GM18502 (cell line): ENCODE results near the gene AP4M1.
A peak's percentile ranks its signal among the peaks of the same experiment; 100 is the strongest.

Experiments
- ATAC-seq: cut with Tn5 transposase; IDR thresholded peaks from one replicate; pipeline ENCODE4 v1.9.1; 2021; ENCODE audit warnings: mild to moderate bottlenecking; ENCODE audit not compliant: unreplicated experiment, poor library complexity

The AP4M1 gene, protein sequence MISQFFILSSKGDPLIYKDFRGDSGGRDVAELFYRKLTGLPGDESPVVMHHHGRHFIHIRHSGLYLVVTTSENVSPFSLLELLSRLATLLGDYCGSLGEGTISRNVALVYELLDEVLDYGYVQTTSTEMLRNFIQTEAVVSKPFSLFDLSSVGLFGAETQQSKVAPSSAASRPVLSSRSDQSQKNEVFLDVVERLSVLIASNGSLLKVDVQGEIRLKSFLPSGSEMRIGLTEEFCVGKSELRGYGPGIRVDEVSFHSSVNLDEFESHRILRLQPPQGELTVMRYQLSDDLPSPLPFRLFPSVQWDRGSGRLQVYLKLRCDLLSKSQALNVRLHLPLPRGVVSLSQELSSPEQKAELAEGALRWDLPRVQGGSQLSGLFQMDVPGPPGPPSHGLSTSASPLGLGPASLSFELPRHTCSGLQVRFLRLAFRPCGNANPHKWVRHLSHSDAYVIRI

DNA sequence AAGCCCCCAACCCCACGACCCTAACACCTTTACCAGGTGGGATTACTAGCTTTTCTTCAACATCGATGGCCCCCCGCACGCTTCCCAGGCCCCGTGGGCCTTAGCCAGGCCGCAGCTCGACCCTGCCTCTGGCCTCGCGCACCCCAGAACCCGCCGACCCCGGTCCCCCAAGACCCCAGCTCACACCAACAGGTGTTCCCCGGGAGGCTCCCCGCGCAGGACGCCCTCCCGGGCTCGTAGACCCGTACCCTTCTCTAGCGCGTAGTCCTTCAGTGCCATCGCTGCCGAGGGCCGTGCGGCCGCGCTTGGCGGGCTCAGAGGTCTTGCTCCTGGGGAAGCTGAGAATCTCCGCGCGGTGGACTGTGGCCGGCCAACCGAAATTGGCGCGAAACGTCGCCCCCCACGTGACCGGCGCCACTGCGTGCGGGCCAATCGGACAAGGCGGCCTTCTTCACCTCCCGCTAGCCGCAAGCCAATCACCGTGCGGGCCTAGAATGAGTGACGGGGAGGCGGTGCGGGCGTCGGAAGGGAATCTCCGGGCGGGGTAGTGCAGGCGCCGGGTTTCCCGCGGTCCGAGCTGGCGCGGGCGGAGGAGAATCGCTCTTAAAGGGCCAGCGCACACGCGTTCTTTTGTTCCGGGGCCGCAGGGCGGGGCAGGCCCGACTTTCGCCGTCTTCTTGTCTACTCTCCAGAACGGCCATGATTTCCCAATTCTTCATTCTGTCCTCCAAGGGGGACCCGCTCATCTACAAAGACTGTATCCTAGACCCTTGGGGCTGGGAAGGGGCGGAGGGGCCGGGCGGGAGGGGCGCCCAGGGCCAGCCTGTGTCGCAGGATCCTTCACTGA is at the start of gene AP4M1, which contains the start of gene MCM7:
Gene AP4M1, plus strand, starts transcription at position 628 of the 847 bp plus-strand sequence. Its CDS starts 72 bp downstream, at position 700.
Gene MCM7, minus strand, starts transcription at position 382 of the 847 bp plus-strand sequence. Its CDS starts 103 bp downstream, at position 279.
- ATAC-seq, result peak; percentile 81

DNA sequence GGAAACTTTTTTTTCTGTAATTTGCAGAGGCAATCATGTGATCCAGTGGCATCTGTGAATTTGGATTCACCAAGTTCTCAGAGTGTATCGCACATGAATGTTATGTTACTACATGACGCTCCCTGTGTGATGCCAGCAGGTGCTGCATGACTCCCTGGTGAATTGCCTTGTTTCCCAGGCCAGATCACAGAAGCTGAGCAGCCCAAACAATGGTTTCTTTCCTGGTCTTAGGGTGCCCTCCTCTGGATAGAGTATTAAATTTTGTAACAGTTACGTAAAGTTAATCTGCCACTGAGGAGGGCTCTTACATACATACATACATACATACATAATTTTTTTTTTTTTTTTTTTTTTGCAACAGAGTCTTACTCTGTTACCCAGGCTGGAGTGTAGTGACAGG is 48.2 kb upstream of the AP4M1 start:
- no peak for ATAC-seq

DNA sequence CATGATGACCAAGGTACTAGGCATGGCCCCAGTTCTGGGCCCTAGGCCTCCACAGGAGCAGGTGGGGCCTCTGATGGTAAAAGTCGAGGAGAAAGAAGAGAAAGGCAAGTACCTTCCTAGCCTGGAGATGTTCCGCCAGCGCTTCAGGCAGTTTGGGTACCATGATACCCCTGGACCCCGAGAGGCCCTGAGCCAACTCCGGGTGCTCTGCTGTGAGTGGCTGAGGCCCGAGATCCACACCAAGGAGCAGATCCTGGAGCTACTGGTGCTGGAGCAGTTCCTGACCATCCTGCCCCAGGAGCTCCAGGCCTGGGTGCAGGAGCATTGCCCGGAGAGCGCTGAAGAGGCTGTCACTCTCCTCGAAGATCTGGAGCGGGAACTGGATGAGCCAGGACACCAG is 44.4 kb upstream of the AP4M1 start:
- no peak for ATAC-seq

DNA sequence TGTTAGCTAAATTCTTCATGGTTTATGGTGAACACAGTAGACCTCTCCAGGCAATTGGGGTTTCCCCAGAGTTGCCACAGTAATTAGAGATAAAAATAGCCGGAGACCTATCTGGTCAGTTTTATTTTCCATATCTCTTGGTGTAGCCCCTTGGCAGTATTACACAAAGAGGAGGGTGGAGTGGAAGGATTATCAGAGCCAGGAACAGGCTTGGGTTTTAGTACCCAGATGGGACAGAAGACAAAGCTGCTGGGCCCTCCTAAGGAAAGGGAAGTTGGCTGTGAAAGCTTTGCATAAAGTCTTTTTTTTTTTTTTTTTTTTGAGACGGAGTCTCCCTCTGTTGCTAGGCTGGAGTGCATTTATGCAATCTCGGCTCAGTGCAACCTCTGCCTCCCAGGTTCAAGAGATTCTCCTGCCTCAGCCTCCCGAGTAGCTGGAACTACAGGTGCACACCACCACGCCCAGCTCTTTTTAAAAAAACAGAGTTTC is 42.1 kb upstream of the AP4M1 start:
- ATAC-seq, result no peak

DNA sequence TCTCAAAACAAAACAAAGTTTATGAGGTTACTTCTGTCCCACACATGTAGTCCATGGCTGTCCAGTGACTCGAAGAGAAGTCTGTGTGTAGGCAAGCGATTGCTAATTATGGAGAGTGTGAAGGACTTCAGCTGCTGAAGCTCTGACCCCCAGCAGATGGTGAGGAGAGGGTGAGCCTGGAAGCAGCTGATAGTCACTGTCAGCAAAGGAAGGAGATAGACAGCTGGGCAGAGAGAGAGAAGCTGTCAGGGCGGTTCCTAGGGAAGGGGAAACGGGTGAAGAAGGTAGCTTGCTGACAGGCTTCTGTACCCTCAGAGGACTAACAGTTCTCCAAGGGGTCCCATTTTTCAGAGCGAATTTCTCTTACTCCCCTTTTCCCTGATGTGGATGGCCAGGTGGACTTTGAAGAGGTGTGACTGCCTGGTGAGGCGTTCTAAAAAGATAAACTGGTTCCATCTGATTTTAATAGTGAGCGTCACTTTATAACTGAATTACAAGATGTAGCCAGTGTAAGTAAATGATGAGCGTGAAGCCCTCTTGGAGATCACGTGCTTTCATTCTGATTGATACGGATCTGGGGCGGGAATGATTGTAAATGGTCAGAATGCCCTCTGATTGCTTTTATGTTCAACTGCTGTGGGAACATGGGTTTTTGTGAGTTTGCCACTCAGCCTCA is 39.8 kb upstream of the AP4M1 start:
- ATAC-seq, result no peak

DNA sequence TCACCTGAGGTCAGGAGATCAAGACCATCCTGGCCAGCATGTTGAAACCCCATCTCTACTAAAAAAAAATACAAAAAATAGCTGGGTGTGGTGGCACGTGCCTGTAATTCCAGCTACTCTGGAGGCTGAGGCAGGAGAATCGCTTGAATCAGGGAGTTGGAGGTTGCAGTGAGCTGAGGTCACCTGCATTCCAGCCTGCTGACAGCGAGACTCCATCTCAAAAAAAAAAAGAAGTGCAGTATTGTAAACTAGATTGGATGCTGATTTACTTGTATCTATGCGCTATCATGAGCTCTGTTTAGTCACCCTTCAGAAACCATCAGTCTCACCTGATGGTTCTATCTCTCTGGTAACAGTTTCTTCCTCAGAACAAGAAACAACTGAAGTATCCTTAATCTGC is 38.1 kb upstream of the AP4M1 start:
- ATAC-seq, result no peak

DNA sequence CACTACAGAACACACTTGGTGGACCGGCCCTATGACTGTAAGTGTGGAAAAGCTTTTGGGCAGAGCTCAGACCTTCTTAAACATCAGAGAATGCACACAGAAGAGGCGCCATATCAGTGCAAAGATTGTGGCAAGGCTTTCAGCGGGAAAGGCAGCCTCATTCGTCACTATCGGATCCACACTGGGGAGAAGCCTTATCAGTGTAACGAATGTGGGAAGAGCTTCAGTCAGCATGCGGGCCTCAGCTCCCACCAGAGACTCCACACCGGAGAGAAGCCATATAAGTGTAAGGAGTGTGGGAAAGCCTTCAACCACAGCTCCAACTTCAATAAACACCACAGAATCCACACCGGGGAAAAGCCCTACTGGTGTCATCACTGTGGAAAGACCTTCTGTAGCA is 37.3 kb upstream of the AP4M1 start:
- no peak for ATAC-seq

DNA sequence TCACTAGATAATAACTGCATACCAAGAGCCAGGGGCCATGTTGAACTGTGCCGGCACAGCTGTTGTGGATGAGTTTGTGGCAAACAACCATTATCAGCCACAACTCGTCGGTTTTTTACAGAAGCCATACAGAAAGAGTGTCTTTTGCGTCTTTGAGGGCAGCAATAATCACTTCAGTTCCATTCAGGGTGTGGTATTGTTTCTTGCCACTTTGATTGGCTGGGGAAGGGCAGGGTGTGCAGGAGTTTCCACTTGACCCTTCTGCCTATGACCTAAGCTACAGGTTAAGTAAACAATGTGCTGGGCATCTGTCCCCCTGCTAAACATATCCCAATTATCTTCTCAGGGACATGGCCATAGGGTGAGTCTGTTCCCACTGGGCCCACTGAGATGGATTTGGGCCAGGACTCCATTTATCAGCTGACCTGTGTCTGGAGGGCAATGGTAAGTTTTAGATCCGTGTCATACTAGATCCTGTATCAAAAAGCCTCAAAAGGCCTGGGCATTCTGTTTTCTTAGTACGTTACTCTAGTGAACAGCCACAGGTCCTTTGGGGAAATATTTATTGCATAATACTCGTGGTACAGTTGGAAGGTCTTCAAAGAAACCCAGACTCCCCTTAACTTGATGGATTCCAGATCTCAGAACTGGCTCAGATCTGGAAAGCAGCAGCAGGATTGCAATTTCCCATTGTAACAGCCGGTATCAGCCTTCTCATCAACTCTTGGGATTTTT is 35.8 kb upstream of the AP4M1 start:
- no peak for ATAC-seq

DNA sequence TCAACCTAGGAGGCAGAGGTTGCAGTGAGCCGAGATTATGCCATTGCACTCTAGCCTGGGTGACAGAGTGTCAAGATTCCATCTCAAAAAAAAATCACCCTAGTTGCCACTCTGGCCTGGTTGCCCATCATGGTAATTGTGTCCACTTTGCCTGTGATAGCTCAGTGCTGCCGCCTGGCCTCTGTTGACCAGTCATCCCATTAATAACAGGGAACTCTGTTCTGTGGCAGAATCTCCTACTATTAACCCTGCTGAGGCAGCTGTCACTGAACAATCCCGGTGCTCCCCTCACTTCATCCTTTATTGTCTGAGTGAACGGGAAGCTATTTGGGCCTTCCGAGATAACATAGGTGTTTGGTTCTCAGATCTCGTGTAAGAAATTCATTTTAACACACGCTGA is 34.5 kb upstream of the AP4M1 start:
- no peak for ATAC-seq

DNA sequence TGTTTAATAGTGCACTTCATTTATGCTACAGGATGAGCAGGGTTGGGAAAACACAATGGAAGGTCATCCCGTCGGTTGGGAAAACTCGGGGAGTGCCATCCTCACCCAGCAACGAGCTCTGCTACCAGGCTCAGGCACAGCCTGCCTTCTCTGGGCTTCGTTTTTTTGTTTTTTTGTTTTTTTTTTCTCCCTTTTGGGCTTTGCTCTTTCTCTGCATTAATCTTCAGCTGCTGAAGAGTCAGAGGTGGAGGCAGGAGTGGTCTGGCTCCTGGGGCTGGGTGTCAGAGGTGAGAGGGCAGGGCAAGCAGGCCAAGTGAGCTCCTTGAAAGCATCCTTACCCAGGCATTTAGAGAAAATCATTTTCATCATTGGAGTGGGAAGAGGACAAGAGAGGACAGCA is 31.5 kb upstream of the AP4M1 start:
- no peak for ATAC-seq

DNA sequence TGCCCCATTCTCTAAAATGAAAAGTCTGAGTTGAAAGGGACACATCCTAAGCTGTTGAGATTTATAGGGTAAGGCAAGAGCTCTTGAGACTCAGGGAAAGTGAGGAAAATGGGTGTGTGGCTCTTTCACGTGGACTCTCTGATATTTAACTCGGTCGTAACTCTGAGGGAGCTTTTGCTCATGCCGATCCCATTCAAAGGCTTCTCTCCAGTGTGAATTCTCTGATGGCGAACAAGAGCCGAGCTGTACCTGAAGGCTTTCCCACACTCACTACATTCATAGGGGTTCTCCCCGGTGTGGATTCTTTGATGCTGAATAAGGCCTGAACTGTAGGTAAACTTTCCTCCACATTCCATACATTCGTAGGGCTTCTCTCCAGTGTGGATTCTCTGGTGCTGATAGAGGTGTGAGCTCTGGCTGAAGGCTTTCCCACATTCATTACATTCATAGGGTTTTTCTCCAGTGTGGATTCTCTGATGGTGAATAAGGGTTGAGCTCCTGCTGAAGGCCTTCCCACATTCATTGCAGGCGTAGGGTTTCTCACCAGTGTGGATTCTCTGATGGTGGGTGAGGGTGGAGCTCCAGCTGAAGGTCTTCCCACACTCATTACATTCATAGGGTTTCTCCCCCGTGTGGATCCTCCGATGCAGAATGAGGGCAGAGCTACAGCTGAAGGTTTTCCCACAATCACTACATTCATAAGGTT is 30.3 kb upstream of the AP4M1 start:
- no peak for ATAC-seq

DNA sequence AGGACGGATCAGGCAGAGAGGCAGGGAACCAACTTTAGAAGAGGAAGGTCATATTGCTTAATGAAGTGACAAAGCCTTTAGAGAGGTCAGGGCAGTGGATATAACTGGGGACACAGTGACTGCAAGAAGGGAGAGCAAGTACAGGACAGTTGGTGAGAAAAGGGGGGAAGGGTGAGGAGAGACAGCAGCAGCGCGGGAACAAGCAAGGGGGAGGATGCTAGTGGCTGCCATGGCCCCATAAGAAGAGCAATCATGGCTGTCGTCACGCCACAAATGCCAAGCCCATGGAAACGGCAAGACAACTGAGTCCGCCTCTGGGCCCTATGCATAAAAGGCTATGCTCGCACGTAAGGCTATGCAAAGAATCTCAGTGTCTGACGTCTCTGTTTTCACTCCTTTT is 29.0 kb upstream of the AP4M1 start:
- no peak for ATAC-seq

DNA sequence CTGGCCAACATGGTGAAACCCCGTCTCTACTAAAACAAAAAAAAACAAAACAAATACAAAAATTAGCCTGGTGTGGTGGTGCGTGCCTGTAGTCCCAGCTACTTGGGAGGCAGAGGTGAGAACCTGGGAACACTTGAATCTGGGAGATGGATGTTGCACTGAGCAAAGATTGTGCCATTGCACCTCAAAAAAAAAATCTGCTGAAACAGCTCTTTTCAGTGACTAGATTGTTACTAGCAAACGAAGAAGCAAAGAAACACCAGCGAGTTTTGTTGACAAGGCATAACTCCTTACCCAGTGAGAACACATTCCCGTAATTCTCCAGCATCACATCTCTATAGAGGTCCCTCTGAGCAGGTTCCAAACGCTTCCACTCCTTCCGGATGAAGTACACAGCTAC is 26.6 kb upstream of the AP4M1 start:
- no peak for ATAC-seq

DNA sequence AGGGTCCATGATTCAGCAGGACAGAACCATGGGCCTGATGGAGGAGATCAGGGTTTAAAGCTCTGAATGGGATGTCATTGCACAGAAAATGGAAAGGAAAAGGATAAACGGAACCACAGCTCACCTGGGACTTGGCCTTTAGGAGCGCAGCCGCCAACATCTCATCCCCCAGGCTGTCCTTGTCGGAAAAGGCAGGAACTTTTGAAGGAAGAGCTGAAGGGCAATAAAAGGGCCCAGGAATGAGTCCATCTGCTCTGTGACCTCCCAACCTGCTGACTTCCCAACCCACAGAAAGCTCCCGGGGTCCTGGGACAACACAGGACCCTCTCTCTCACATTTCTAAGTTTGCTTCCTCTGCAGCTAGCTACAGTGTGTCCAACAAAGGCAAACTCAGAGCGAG is 26.0 kb upstream of the AP4M1 start:
- ATAC-seq, result no peak

DNA sequence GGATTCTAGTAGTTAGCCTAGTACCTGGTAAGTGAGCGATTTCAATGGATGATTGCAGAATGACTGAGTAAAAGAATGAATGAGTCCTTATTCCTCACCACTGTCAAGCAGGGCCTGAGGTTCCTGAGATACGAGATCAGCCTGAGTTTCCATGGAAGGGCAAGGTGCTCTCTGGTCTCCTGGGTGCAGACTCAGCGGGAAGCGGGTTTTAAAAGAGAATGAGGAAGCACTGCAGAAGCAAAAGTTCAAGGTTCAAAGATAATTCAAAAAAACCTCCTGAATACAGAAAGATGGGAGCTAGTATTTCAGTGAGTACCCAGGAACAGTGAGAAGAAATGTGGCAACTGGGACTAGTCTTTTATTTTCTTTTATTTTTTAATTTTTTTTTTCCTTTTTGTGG is 24.2 kb upstream of the AP4M1 start:
- ATAC-seq, result no peak

DNA sequence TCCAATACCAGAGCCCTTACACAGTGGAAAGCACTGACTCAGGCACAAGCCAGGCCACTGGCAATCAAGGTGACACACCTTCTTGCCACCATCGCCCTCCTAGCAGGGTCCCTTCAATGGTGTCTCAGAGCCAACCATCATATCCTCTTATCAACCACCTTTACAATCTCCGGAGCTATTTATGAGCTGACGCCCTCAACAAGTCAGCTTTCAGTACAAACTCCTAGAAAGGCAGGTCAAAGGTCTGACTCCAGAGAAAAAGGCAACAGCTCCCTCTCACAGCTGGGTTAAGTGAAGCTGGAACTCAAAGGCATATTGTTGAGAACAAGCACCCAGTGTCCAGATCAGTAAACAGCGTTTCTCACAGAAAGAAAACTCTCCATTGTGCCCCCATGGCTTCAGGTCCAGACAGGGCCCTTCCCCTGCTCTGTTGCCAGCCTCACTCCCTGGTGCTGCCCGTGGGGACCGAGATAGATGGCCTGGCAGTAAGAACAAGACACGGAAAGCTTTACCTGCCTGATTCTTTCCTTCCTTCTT is 22.4 kb upstream of the AP4M1 start:
- ATAC-seq, result no peak

DNA sequence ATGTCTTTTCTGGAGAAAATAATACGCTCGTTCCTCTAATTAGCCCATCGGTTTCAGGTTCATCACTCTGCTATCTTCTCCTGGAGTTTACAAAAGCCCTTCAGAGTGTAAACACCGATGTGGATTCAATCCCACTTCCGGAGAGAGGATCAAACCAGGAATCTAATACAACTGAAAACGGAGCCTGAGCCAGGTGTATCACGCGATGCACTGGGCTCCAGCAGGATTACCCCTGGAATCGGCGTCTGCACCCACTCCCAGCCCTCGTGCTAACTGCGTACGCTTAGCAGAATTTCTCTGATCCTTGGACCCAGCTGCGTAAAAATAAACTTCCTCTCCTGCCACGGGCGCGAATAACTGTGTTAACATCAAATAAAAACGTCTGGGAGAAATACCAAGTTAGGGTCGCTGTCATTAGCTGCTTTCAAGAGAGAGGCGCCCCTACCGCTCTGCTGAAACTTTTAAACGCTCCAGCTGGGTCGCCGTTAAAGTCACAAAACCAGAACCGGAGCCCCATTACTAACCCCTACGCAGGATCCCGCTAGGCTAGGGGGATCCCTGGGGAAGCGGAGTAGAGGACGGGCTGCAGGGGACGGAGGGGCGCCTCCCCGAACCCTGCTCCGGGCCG is 20.4 kb upstream of the AP4M1 start:
- no peak for ATAC-seq

DNA sequence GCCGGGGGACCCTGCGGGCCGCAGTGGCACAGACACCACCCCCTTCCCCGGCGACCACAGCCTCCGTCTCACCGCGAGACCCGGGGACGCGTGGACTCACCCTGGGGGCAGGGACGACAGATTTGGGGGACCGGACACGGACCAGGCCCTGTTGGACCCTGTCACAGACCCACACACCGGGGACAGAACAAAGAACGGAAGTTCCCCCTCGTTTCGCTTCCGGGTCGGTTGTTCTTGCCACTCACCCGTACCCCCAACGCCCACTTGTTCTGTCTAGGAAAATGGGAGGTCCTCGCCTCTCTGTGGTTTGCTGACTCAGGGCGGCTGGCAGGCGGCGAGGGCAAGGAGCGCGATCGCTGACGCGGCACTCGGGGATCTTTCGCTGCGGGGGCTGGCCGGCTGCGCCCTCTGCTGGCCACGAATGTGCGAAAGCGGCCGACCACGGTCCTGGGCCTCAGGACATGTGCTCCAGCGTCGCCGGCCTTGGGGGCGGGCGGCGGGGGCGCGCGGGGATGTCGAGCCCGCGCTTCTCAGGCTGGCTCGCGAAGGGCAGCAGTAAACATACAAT is 19.8 kb upstream of the AP4M1 start, which contains the start of gene ZNF3:
Gene ZNF3, minus strand, starts transcription at position 189 of the 568 bp plus-strand sequence. CDS start 4,366 bp downstream, outside the sequence.
- ATAC-seq, result peak; percentile 86
